ENCODE results near the gene GLYATL3. TPM values are rescaled to one million over a fixed set of nuclear protein-coding genes. Genes with fewer than 3 reads are reported as not detected.
"Not testable (repeated sequence)": the region's sequence is repeated elsewhere in the genome, so short reads cannot be mapped to it uniquely, and the experiment has no call there.

GLYATL3 gene
- total RNA-seq, 4 donors from 2014 or later, result not detected

DNA sequence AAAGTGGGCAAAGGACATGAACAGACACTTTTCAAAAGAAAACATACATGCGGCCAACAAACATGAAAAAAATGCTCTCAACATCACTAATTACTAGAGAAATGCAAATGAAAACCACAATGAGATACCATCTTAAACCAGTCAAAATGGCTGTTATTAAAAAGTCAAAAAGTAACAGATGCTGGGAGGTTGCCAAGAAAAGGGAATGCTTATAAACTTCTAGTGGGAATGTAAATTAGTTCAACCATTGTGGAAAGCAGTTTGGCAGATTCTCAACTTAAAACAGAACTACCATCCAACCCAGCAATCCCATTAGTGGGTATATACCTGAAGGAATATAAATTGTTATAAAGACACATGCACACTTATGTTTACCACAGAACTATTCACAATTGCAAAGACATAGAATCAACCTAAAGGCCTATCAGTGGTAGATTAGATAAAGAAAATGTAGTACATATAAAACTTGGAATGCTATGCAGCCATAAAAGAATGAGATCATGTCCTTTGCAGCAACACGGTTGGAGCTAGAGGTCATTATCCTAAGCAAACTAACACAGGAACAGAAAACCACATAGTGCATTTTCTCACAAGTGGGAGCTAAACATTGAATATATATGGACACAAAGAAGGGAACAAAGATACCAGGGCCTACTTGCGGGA is 20.3 kb upstream of the GLYATL3 start:
- Histone ChIP-seq H3K9me3 (no peaks in the 10 kb centered on the region), H3K27me3 (no peaks in the 10 kb centered on the region), H3K4me1 (no peaks in the 10 kb centered on the region), H3K27ac (no peak overlapping the region), H3K36me3 (peaks cover 0 to 24% of the 10 kb centered on the region in 2 donors), H3K4me3 (no peak overlapping the region)
- ATAC-seq, result no peak
- TF ChIP-seq POLR2AphosphoS5 (IDR thresholded peaks at IDR 0.05), result no peak
- TF ChIP-seq, protein P1, sequence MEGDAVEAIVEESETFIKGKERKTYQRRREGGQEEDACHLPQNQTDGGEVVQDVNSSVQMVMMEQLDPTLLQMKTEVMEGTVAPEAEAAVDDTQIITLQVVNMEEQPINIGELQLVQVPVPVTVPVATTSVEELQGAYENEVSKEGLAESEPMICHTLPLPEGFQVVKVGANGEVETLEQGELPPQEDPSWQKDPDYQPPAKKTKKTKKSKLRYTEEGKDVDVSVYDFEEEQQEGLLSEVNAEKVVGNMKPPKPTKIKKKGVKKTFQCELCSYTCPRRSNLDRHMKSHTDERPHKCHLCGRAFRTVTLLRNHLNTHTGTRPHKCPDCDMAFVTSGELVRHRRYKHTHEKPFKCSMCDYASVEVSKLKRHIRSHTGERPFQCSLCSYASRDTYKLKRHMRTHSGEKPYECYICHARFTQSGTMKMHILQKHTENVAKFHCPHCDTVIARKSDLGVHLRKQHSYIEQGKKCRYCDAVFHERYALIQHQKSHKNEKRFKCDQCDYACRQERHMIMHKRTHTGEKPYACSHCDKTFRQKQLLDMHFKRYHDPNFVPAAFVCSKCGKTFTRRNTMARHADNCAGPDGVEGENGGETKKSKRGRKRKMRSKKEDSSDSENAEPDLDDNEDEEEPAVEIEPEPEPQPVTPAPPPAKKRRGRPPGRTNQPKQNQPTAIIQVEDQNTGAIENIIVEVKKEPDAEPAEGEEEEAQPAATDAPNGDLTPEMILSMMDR (IDR thresholded peaks at IDR 0.05), result no peak
- TF ChIP-seq EP300 (IDR thresholded peaks at IDR 0.05), result no peak
- WGBS, 2 donors (ENCODE audit: low coverage in 1 of 2), result 86 to 97% methylated on average over 3 of the region's 3 CpGs

DNA sequence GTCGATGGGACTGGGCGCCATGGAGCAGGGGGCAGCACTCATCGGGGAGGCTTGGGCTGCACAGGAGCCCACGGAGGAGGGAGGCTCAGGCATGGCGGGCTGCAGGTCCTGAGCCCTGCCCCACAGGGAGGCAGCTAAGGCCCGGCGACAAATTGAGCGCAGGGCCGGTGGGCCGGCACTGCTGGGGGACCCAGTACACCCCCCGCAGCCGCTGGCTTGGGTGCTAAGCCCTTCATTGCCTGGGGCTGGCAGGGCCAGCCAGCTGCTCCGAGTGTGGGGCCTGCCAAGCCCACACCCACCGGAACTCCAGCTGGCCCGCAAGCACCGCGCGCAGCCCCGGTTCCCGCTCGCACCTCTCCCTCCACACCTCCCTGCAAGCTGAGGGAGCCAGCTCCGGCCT is 17.9 kb upstream of the GLYATL3 start:
- WGBS, 2 donors (ENCODE audit: low coverage in 1 of 2), result no CpG with 5 or more reads among the region's 22 CpGs
- not testable (repeated sequence) for H3K27me3 ChIP-seq, ATAC-seq, H3K27ac ChIP-seq, H3K4me3 ChIP-seq, H3K9me3 ChIP-seq, H3K4me1 ChIP-seq
- H3K36me3 ChIP-seq, result peaks cover 0 to 24% of the 10 kb centered on the region in 2 donors

DNA sequence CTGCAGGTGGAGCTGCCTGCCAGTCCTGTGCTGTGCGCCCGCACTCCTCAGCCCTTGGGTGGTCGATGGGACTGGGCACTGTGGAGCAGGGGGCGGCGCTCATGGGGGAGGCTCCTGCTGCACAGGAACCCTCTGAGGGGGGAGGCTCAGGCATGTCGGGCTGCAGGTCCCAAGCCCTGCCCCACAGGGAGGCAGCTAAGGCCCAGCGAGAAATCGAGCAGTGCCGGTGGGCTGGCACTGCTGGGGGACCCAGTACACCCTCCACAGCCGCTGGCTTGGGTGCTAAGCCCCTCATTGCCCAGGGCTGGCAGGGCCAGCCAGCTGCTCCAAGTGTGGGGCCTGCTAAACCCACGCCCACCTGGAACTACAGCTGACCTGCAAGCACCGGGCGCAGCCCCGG is 16.3 kb upstream of the GLYATL3 start:
- H3K4me1 ChIP-seq, H3K27ac ChIP-seq, ATAC-seq, H3K9me3 ChIP-seq, H3K27me3 ChIP-seq, H3K4me3 ChIP-seq: not testable (repeated sequence)
- H3K36me3 ChIP-seq, result peaks cover 0 to 28% of the 10 kb centered on the region in 2 donors
- WGBS, 2 donors (ENCODE audit: low coverage in 1 of 2), result 100% methylated on average over 1 of the region's 14 CpGs; no CpG with 5 or more reads in 1 of the 2 donors

DNA sequence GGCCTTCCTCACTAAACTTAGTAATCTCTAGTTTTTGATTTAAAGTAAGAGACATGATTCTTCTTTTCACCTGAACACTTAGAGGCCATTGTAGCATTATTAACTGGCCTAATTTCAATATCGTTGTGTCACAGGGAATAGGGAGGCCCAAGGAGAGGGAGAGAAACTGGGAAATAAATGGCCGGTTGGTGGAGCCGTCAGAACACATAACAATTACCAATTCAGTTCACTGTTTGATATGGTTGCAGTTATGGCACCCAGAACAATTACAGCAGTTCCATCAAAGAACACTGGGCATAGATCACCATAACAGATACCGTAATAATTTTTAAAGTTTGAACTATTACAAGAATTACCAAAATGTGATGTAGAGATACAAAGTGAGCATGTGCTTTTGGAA is 9.1 kb upstream of the GLYATL3 start:
- H3K4me3 ChIP-seq, result no peak overlapping the region
- H3K27ac ChIP-seq, result no peak overlapping the region
- peaks cover 0 to 57% of the 10 kb centered on the region in 2 donors for H3K36me3 ChIP-seq
- no peaks in the 10 kb centered on the region for H3K27me3 ChIP-seq
- no peak for TF ChIP-seq POLR2A (IDR thresholded peaks at IDR 0.05)
- no peak for TF ChIP-seq EP300 (IDR thresholded peaks at IDR 0.05)
- TF ChIP-seq, protein P1 (IDR thresholded peaks at IDR 0.05), result no peak
- no peak for TF ChIP-seq POLR2AphosphoS5 (IDR thresholded peaks at IDR 0.05)
- no peaks in the 10 kb centered on the region for H3K4me1 ChIP-seq
- 96 to 98% methylated on average over 3 to 4 of the region's 4 CpGs for WGBS, 2 donors (ENCODE audit: low coverage in 1 of 2)
- ATAC-seq, result no peak
- no peaks in the 10 kb centered on the region for H3K9me3 ChIP-seq

- Histone ChIP-seq H3K27ac (no peak overlapping the region), H3K4me3 (no peak overlapping the region), H3K36me3 (peaks cover 0 to 15% of the 10 kb centered on the region in 2 donors), H3K4me1 (no peaks in the 10 kb centered on the region), H3K9me3 (no peaks in the 10 kb centered on the region), H3K27me3 (no peaks in the 10 kb centered on the region)
- TF ChIP-seq POLR2A (IDR thresholded peaks at IDR 0.05), result no peak
- ATAC-seq, result no peak
- WGBS, 2 donors (ENCODE audit: low coverage in 1 of 2), result 61 to 71% methylated on average over 3 of the region's 3 CpGs
Measured at GRCh38 chr6:49497304-49497703, 2.4 kb upstream of the GLYATL3 start.

DNA sequence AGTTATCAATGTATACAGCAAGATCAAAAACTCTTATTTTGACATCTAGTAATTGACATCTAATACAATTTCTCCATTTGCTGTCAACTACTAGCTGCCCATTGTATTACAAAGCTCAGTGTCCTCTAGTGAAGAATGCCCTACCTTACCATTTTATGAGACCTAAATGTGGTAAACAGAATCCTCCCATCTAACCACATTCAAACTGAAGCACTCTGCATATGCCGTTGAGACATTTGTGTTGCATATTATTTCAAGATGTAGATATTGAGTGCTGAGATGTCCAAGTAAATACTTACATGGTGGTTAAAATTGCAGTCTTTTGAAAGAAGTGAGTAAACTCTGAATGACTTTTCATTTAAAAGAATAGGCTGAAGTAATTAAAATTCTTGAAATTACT is 597 bp upstream of the GLYATL3 start:
- TF ChIP-seq EP300 (IDR thresholded peaks at IDR 0.05) (no peak), POLR2AphosphoS5 (IDR thresholded peaks at IDR 0.05) (no peak), POLR2A (IDR thresholded peaks at IDR 0.05) (no peak)
- TF ChIP-seq, protein P1 (IDR thresholded peaks at IDR 0.05), result no peak
- ATAC-seq, result no peak
- no peak overlapping the region for H3K27ac ChIP-seq
- 73 to 100% methylated on average over 1 of the region's 1 CpG for WGBS, 2 donors (ENCODE audit: low coverage in 1 of 2)
- H3K4me3 ChIP-seq, result no peak overlapping the region
- no peaks in the 10 kb centered on the region for H3K9me3 ChIP-seq
- H3K36me3 ChIP-seq, result no peaks in the 10 kb centered on the region
- no peaks in the 10 kb centered on the region for H3K4me1 ChIP-seq
- no peaks in the 10 kb centered on the region for H3K27me3 ChIP-seq
